ENCODE data around the gene C3orf80.
A peak's percentile ranks its signal among the peaks of the same experiment; 100 is the strongest.
"Not testable (repeated sequence)": the region's sequence is repeated elsewhere in the genome, so short reads cannot be mapped to it uniquely, and the experiment has no call there.

Gene C3orf80

DNA sequence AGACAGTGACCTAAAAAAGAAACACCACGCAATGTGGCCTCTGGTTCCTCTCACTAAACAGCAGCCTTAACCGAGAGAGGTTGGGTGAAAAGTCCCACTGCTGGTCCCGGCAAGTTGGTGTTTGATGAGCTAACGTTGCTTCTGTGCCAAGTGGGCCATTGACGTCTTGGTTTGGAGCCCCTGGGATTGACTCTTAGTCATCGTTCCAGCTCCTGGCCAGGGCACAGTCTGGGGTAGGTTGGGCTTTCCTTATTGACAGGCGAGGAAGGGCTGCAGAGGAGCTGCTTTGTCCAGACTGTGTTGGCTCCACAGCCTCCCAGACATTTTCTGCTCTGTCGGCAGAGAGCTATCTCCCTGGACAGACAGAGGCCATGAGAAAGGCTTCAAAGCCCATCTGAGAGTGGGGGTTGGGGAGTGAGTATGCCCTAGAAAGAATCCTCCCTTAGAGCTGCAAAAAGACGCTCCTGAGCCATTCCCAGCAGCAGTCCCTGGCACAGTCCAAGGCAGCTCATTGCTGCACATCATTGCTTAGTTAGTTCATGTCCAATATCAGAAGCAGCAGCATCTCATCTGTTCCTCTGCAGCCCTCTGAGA is 28.6 kb upstream of the C3orf80 start:
- Mint-ChIP-seq H3K36me3 (peaks cover 3% of the 10 kb centered on the region), H3K27ac (no peak overlapping the region), H3K27me3 (peaks cover 2% of the 10 kb centered on the region)

GRCh38 chr3:160199108-160199507 is 26.1 kb upstream of the C3orf80 start:
- Mint-ChIP-seq H3K36me3 (peaks cover 3% of the 10 kb centered on the region), H3K4me1 (ENCODE audit: low read depth) (no peaks in the 10 kb centered on the region), H3K27ac (no peak overlapping the region), H3K9me3 (ENCODE audit: low read depth) (no peaks in the 10 kb centered on the region), H3K4me3 (no peak overlapping the region), H3K27me3 (peaks cover 2% of the 10 kb centered on the region)

More for the DNA sequence above, 28.6 kb upstream of the C3orf80 start:
- Mint-ChIP-seq H3K9me3 (ENCODE audit: low read depth) (no peaks in the 10 kb centered on the region), H3K4me1 (ENCODE audit: low read depth) (no peaks in the 10 kb centered on the region), H3K4me3 (no peak overlapping the region)

- Mint-ChIP-seq H3K4me1 (ENCODE audit: low read depth) (no peaks in the 10 kb centered on the region), H3K4me3 (no peak overlapping the region), H3K27me3 (peaks cover 2% of the 10 kb centered on the region), H3K36me3 (peaks cover 3% of the 10 kb centered on the region), H3K9me3 (ENCODE audit: low read depth) (no peaks in the 10 kb centered on the region), H3K27ac (no peak overlapping the region)
These were observed 24.9 kb upstream of the C3orf80 start for GRCh38 chr3:160200353-160200752.

- H3K27me3 Mint-ChIP-seq; H3K27ac Mint-ChIP-seq; H3K36me3 Mint-ChIP-seq; H3K9me3 Mint-ChIP-seq (ENCODE audit: low read depth); H3K4me1 Mint-ChIP-seq (ENCODE audit: low read depth); H3K4me3 Mint-ChIP-seq: not testable (repeated sequence)
These were observed 20.7 kb upstream of the C3orf80 start for GRCh38 chr3:160204396-160205011.

DNA sequence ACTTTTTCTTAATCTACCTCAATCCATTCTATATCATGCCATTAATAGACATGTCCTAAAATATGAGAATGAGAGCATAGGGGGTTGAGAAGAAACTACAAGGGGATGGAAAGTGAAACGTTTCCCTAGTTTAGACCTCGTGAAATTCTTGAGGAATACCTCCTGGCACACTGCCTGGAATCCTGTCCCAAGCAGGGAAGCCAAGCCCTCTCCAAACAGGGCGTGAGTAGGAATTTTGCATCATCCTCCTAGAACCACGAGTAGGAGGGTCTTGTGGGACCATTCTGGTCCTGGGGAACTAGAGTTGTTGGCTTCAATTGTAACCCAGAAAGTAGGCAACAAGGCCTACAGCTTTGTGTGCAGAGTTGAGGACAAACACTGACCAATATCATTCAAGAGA is 19.6 kb upstream of the C3orf80 start:
- H3K4me1 Mint-ChIP-seq (ENCODE audit: low read depth): no peaks in the 10 kb centered on the region
- H3K4me3 Mint-ChIP-seq: no peak overlapping the region
- H3K36me3 Mint-ChIP-seq: no peaks in the 10 kb centered on the region
- no peaks in the 10 kb centered on the region for H3K9me3 Mint-ChIP-seq (ENCODE audit: low read depth)
- no peak overlapping the region for H3K27ac Mint-ChIP-seq
- no peaks in the 10 kb centered on the region for H3K27me3 Mint-ChIP-seq

DNA sequence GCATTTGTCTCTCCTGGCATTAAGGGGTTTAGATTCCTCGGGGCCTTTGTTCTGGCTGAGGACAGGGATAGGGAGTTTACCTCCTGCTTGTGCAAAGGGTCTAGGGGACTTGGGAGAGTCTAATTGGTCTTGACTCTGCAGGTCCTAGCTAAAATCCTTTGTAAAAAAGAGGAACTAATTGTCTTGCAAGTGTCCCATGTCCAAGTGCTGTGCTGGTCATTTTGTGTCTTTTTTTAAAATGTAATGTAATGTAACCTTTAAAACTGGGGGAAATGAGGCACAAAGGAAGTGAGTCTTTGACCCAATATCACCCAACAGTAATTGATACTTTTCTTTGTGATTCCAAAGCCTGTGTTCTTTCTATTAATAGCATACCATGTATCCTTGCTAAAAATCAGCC is 14.9 kb upstream of the C3orf80 start:
- H3K36me3 Mint-ChIP-seq: no peaks in the 10 kb centered on the region
- no peaks in the 10 kb centered on the region for H3K4me1 Mint-ChIP-seq (ENCODE audit: low read depth)
- H3K27ac Mint-ChIP-seq: no peak overlapping the region
- H3K9me3 Mint-ChIP-seq (ENCODE audit: low read depth): no peaks in the 10 kb centered on the region
- H3K27me3 Mint-ChIP-seq: peaks cover 4% of the 10 kb centered on the region
- no peak overlapping the region for H3K4me3 Mint-ChIP-seq

DNA sequence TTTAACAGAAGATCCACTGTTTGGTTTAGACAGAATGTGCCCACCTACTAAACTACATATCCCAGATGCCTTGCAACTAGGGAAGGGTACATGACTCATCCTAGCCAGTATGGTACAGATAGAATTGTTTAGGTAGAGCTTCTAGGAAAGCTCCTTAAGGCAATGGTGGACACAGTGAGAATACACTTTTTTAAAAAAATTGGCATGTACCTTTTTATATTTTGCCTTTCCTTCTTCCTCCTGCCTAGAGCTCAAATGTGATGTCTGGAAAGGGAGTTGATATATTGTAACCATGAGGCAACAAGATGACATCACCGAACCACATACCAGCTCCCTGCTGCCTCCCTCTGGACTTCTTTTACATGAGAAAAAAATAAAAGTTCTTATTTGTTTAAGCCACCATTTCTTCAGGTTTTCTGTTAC is 14.4 kb upstream of the C3orf80 start:
- H3K27me3 Mint-ChIP-seq: peaks cover 4% of the 10 kb centered on the region
- H3K4me3 Mint-ChIP-seq: no peak overlapping the region
- H3K9me3 Mint-ChIP-seq (ENCODE audit: low read depth): no peaks in the 10 kb centered on the region
- H3K27ac Mint-ChIP-seq: no peak overlapping the region
- H3K4me1 Mint-ChIP-seq (ENCODE audit: low read depth): no peaks in the 10 kb centered on the region
- no peaks in the 10 kb centered on the region for H3K36me3 Mint-ChIP-seq

DNA sequence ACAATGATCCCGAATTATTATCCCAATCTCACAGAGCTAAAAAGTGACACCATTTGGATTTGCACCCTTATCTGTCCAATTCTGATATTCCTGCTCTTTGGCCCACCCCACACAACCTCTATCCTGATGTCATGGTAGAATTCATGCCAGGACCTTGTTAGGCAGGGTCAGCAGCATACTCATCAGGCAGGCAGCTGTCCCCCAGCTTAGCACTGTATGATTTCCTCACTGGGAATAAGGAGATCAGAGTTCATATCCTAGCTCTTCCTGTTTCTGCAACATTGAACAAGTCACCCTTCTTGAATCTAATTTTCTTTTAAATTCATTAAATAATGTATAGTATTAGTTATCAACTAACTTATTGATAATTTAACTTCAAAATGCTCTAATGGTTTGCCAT is 12.0 kb upstream of the C3orf80 start:
- H3K9me3 Mint-ChIP-seq (ENCODE audit: low read depth): no peaks in the 10 kb centered on the region
- H3K27me3 Mint-ChIP-seq: peaks cover 8% of the 10 kb centered on the region
- no peaks in the 10 kb centered on the region for H3K4me1 Mint-ChIP-seq (ENCODE audit: low read depth)
- H3K4me3 Mint-ChIP-seq: no peak overlapping the region
- H3K27ac Mint-ChIP-seq: no peak overlapping the region
- H3K36me3 Mint-ChIP-seq: no peaks in the 10 kb centered on the region

GRCh38 chr3:160217675-160218074 is 7.5 kb upstream of the C3orf80 start:
- H3K4me1 Mint-ChIP-seq (ENCODE audit: low read depth): no peaks in the 10 kb centered on the region
- peaks cover 19% of the 10 kb centered on the region for H3K27me3 Mint-ChIP-seq
- H3K9me3 Mint-ChIP-seq (ENCODE audit: low read depth): no peaks in the 10 kb centered on the region
- no peak overlapping the region for H3K4me3 Mint-ChIP-seq
- no peaks in the 10 kb centered on the region for H3K36me3 Mint-ChIP-seq
- H3K27ac Mint-ChIP-seq: no peak overlapping the region

DNA sequence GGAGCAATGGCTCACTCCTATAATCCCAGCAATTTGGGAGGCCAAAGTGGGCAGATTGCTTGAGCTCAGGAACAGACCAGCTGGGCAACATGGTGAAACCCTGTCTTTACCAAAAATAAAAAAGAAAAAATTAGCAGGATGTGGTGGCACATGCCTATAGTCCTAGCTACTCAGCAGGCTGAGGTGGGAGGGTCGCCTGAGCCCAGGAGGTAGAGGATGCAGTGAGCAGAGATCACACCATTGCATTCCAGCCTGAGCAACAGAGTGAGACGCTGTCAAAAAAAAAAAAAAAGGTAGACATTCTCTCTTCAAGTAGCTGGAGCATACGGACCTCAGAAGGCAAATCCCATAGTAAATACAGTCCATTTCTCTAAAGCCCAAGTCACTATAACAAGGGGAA is 7.1 kb upstream of the C3orf80 start:
- Mint-ChIP-seq H3K27me3 (peaks cover 23% of the 10 kb centered on the region), H3K9me3 (ENCODE audit: low read depth) (no peaks in the 10 kb centered on the region)

DNA sequence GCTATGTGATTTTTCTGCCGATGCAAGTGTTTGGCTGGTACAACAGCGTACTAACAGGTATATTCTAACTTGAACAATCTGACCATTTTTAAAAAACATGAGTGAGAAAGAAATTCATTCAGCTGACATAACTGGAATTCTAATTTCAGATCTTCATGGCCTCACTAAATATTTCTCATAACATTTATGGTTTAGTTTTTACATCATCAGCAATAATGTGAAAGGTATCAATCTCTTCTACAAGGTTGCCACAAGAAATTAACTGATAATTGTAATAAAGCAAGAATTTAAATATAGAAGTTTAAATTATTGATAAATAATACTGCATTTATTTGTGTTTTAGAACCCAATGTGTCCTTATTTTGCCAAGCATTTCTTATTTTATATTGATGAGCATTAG is 5.2 kb upstream of the C3orf80 start:
- Mint-ChIP-seq H3K9me3 (ENCODE audit: low read depth) (no peaks in the 10 kb centered on the region), H3K4me3 (no peak overlapping the region), H3K27me3 (peaks cover 34% of the 10 kb centered on the region), H3K4me1 (ENCODE audit: low read depth) (peaks cover 12% of the 10 kb centered on the region), H3K36me3 (no peaks in the 10 kb centered on the region), H3K27ac (no peak overlapping the region)

More for the DNA sequence above, 7.1 kb upstream of the C3orf80 start:
- Mint-ChIP-seq H3K4me1 (ENCODE audit: low read depth) (no peaks in the 10 kb centered on the region), H3K4me3 (no peak overlapping the region), H3K27ac (no peak overlapping the region), H3K36me3 (no peaks in the 10 kb centered on the region)

DNA sequence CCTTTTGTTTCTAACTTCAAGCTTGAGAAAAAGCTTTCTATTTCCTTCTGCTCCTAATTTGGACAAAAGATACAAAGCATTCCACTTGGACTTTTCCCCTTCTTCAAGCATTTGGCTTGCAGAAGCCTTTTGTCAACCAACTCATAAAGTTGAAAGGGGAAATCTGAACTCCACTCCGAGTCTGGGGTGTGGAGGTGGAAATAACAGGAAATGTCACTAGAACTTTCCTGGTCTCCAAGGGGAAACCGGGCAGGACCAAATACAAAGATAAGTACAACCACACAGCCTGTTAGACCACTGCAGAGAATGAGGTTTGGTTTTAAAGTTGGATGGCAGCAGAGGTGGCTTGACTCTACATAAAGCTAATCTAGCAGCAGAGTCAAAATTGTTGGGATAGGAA is 4.2 kb upstream of the C3orf80 start:
- H3K27ac Mint-ChIP-seq: no peak overlapping the region
- H3K9me3 Mint-ChIP-seq (ENCODE audit: low read depth): no peaks in the 10 kb centered on the region
- H3K27me3 Mint-ChIP-seq: peaks cover 34% of the 10 kb centered on the region
- no peaks in the 10 kb centered on the region for H3K36me3 Mint-ChIP-seq
- H3K4me3 Mint-ChIP-seq: no peak overlapping the region
- H3K4me1 Mint-ChIP-seq (ENCODE audit: low read depth): peaks cover 13% of the 10 kb centered on the region

DNA sequence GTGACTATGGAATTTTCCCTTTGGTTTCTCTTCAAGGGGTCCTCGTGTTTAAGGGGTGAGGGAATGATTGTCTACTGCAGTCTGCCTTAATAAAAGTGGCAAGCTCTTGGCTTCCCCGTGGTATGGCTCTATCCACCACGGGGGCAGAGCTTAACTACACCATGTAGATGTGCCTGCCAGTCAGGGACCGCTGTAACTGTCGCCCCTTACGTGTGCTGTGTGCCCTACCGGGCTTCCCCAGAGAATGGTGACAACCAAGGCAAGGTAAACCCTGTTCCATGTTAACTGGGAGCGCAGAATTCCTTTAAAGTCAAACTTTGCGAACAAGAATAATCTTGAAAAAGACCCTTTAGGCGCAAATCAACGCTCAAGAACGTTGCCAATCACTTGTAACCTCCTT is 966 bp upstream of the C3orf80 start:
- H3K4me3 Mint-ChIP-seq: peak overlapping the region; percentile 79
- H3K9me3 Mint-ChIP-seq (ENCODE audit: low read depth): no peaks in the 10 kb centered on the region
- H3K27me3 Mint-ChIP-seq: peaks cover 42% of the 10 kb centered on the region
- H3K27ac Mint-ChIP-seq: no peak overlapping the region
- H3K36me3 Mint-ChIP-seq: no peaks in the 10 kb centered on the region
- H3K4me1 Mint-ChIP-seq (ENCODE audit: low read depth): peaks cover 19% of the 10 kb centered on the region

DNA sequence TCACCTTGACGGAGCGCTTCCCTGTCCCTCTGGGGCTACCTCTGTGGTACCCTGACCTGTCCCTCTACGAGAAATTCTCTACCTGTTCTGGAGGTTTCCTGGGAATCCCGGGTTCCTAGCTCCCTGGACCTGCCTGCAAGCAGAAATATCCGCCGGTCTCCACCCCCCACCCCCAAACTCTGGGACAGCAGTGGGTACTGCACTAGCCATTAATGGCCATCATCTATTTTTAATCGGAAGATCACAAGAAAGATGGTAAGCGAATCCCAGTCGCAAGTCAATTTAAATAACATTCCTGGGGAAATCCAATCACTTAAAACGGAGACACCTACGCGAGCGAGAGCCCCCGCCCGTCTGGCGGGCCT is 429 bp upstream of the C3orf80 start:
- Mint-ChIP-seq H3K4me3 (peak overlapping the region; percentile 79), H3K4me1 (ENCODE audit: low read depth) (peaks cover 19% of the 10 kb centered on the region), H3K9me3 (ENCODE audit: low read depth) (no peaks in the 10 kb centered on the region), H3K27ac (no peak overlapping the region), H3K36me3 (no peaks in the 10 kb centered on the region), H3K27me3 (peaks cover 42% of the 10 kb centered on the region)

GRCh38 chr3:160226026-160226907 is 1.0 kb downstream of the C3orf80 start:
- Mint-ChIP-seq H3K27ac (no peak overlapping the region), H3K4me1 (ENCODE audit: low read depth) (peaks cover 19% of the 10 kb centered on the region), H3K4me3 (peak overlapping the region; percentile 86), H3K36me3 (no peaks in the 10 kb centered on the region), H3K9me3 (ENCODE audit: low read depth) (no peaks in the 10 kb centered on the region), H3K27me3 (peaks cover 38% of the 10 kb centered on the region)
